SK-N-MC (cell line): Measurements from ENCODE around the gene PER2.

ENCODE experiments used
- EZH2 ChIP-seq: fragments of 200-600 bp; sonication (generic); IDR thresholded peaks from one replicate; pipeline ENCODE4 v1.6.1; 2017; ENCODE audit warnings: antibody characterized with exemption
- POLR2AphosphoS5 ChIP-seq: IDR thresholded peaks from 2 replicates; pipeline ENCODE4 v1.6.1; 2012; ENCODE audit warnings: mild to moderate bottlenecking, low read depth, low read length, borderline replicate concordance

DNA sequence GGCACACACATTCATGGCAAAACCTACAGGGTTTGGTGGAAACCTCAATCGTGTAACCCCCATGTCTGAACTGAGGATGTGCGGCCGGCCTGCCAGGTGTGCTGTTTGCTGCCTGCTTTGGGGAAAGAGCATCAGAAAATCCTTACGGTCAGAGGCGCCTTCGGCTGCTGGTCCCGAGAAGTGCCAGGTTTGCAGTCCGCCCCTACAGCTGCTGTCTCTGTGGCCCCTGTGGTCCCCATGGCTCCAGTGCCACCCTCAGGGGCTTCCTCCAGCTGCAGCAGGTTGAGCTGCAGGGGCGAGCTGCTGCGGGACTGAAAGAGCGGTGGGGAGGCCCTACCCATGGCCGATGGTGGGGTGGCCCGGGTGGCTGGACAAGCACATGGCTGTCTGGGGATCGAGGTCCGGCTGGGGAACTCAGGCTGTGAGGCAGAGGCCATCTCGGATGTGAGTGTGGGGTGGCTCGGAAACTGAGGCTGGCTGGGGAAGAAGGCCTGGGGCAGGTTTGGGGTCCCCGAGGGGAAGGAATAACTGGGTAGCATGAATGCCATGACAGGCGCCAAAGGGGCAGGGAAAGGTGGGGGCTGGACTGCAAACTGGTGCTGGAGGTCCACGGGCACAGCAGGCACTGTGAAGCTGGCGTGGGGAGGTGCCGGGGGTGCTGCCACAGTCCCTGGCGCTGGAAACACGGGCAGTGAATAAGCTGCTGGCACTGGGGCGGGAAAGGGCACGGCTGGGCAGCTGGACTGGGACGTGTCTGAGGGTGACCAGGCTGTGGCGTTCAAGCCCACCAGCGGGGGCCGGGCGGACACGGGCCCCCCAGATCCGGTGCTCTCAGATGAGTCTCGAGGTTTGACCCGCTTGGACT lies 35.4 kb downstream of the PER2 start:
- no peak for TF ChIP-seq POLR2AphosphoS5
- no peak for TF ChIP-seq EZH2
